Thoracic aorta (tissue), 2 donors: ENCODE results near the gene GPC5. TPM values are rescaled to one million over a fixed set of nuclear protein-coding genes. Genes with fewer than 3 reads are reported as not detected.

ENCODE experiments used
- ATAC-seq: fragments of 150-250 bp; one replicate; pipeline ENCODE4 v1.8.0; 2017; ENCODE audit warnings: low read depth; ENCODE audit not compliant: insufficient number of reproducible peaks, low FRiP score
- DNase-seq: peaks from one replicate; pipeline ENCODE4 v3.0.0-alpha.2; 2020; ENCODE audit warnings: low spot score
- H3K27ac ChIP-seq, 2 donors: fragments of 200-600 bp; sonication (generic); 1 replicate in 1 of 2; 2 replicates in 1 of 2; pipeline ENCODE4 v1.5.1; 2016; ENCODE audit warnings: mild to moderate bottlenecking in 2 of 2, moderate library complexity in 2 of 2
- H3K27me3 ChIP-seq: fragments of 200-600 bp; sonication (generic); replicated peaks from 2 replicates; pipeline ENCODE4 v1.6.0; 2016; ENCODE audit warnings: mild to moderate bottlenecking; ENCODE audit not compliant: insufficient read depth
- H3K36me3 ChIP-seq: fragments of 200-600 bp; sonication (generic); one replicate; pipeline ENCODE4 v1.5.1; 2016
- H3K4me1 ChIP-seq, 2 donors: fragments of 200-600 bp; sonication (generic); 1 replicate in 1 of 2; 2 replicates in 1 of 2; pipeline versions ENCODE4 v1.5.1 to v1.6.0; 2016; ENCODE audit warnings: low read depth in 2 of 2, mild to moderate bottlenecking in 1 of 2; ENCODE audit not compliant: control insufficient read depth in 1 of 2
- H3K4me3 ChIP-seq: fragments of 200-600 bp; sonication (generic); 2 replicates; pipeline ENCODE4 v1.5.1; 2016; ENCODE audit warnings: mild to moderate bottlenecking
- H3K9me3 ChIP-seq: fragments of 200-600 bp; sonication (generic); 2 replicates; pipeline ENCODE4 v1.5.1; 2016
- total RNA-seq, 2 donors: library from RNA; depleted of rRNA; stranded (reverse); fragments of >200 nt; gene quantifications; one replicate each; pipeline versions ENCODE4 v1.1.0 to v1.2.3, GENCODE V29; 2016
- TF ChIP-seq, protein P1 (sequence below): fragments of 200-600 bp; sonication (generic); IDR thresholded peaks from one replicate; pipeline ENCODE4 v1.5.1; 2019; ENCODE audit warnings: antibody characterized with exemption

The GPC5 gene
- total RNA-seq, 2 donors from 2014 or later, result 3.3 TPM; not detected in 1

DNA sequence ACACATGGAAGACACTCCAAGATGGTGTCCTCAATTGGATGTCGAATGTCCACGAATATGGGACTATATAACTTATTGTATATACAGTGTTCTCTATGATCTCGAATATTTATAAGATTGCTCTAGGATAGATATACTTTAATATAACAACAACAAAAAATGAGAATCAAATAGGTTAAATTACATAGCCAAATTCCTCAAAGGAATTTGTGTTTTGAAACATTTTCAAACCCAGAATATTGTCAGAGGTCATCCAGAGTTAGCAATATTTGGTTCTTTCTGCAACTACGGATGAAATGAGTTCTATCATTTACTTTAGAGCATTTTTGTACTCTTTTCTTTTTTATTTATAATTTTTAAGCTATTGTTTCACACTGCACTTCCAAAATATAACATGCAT is 857.8 kb downstream of the GPC5 start:
- ATAC-seq, result no peak
- Histone ChIP-seq H3K4me3 (no peak overlapping the region), H3K4me1 (no peaks in the 10 kb centered on the region), H3K9me3 (no peaks in the 10 kb centered on the region), H3K27ac (no peak overlapping the region), H3K36me3 (no peaks in the 10 kb centered on the region), H3K27me3 (no peaks in the 10 kb centered on the region)
- TF ChIP-seq, protein P1, sequence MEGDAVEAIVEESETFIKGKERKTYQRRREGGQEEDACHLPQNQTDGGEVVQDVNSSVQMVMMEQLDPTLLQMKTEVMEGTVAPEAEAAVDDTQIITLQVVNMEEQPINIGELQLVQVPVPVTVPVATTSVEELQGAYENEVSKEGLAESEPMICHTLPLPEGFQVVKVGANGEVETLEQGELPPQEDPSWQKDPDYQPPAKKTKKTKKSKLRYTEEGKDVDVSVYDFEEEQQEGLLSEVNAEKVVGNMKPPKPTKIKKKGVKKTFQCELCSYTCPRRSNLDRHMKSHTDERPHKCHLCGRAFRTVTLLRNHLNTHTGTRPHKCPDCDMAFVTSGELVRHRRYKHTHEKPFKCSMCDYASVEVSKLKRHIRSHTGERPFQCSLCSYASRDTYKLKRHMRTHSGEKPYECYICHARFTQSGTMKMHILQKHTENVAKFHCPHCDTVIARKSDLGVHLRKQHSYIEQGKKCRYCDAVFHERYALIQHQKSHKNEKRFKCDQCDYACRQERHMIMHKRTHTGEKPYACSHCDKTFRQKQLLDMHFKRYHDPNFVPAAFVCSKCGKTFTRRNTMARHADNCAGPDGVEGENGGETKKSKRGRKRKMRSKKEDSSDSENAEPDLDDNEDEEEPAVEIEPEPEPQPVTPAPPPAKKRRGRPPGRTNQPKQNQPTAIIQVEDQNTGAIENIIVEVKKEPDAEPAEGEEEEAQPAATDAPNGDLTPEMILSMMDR, result no peak
- DNase-seq, result no peak

DNA sequence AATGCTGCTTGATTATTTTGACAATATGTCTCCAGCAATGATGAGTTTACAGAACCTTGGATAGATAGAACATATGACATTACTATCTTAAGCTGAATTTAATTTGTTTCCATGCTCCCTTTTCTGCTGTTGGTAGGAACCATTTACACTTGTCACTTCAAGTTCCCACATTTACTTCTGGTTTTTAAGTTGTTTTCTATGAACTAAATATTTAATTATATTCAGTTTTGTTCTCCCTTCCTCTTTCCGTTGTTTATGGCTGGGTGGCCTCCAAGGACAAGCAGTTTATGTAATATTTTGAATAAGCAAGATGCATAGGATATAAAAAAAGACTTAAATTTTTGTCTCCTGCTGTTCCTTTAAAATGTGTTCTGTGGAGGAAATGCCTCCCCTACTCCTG is 860.6 kb downstream of the GPC5 start:
- Histone ChIP-seq H3K4me3 (no peak overlapping the region), H3K27ac (no peak overlapping the region), H3K27me3 (no peaks in the 10 kb centered on the region), H3K36me3 (no peaks in the 10 kb centered on the region), H3K4me1 (no peaks in the 10 kb centered on the region), H3K9me3 (no peaks in the 10 kb centered on the region)
- DNase-seq (no peak), ATAC-seq (no peak)
- TF ChIP-seq, protein P1, result no peak

GRCh38 chr13:92259523-92259922 is 861.1 kb downstream of the GPC5 start:
- H3K9me3 ChIP-seq, result no peaks in the 10 kb centered on the region
- H3K27me3 ChIP-seq, result no peaks in the 10 kb centered on the region
- TF ChIP-seq, protein P1, result no peak
- H3K4me1 ChIP-seq, result no peaks in the 10 kb centered on the region
- H3K36me3 ChIP-seq, result no peaks in the 10 kb centered on the region
- no peak overlapping the region for H3K4me3 ChIP-seq
- DNase-seq, result no peak
- H3K27ac ChIP-seq, result no peak overlapping the region
- no peak for ATAC-seq

GRCh38 chr13:92260363-92260762 is 861.9 kb downstream of the GPC5 start:
- TF ChIP-seq, protein P1, result no peak
- DNase-seq (no peak), ATAC-seq (no peak)
- Histone ChIP-seq H3K27ac (no peak overlapping the region), H3K36me3 (no peaks in the 10 kb centered on the region), H3K27me3 (no peaks in the 10 kb centered on the region), H3K9me3 (no peaks in the 10 kb centered on the region), H3K4me3 (no peak overlapping the region), H3K4me1 (no peaks in the 10 kb centered on the region)

GRCh38 chr13:92262100-92262788 is 863.8 kb downstream of the GPC5 start:
- Histone ChIP-seq H3K4me3 (no peak overlapping the region), H3K27ac (no peak overlapping the region), H3K4me1 (no peaks in the 10 kb centered on the region), H3K36me3 (no peaks in the 10 kb centered on the region), H3K27me3 (no peaks in the 10 kb centered on the region), H3K9me3 (no peaks in the 10 kb centered on the region)
- DNase-seq (no peak), ATAC-seq (no peak)
- TF ChIP-seq, protein P1, result no peak
